ENCODE measurements around the gene SALL4. TPM values are rescaled to one million over a fixed set of nuclear protein-coding genes. Genes with fewer than 3 reads are reported as not detected.

Gene SALL4
- total RNA-seq, 1 experiment from 2014 or later, result 279 TPM

- Histone ChIP-seq H3K27me3 (ENCODE audit: insufficient read depth, low read length) (no peaks in the 10 kb centered on the region), H3K9me3 (ENCODE audit: control insufficient read depth, low read depth, low read length) (no peaks in the 10 kb centered on the region), H3K18ac (ENCODE audit: insufficient read length, low read depth, low read length) (no peak overlapping the region), H2BK5ac (ENCODE audit: insufficient read length, low read length) (no peak overlapping the region), H3T11ph (ENCODE audit: low read length) (no peak overlapping the region), H2BK15ac (ENCODE audit: low read depth, low read length) (no peak overlapping the region), H4K91ac (ENCODE audit: insufficient read length, low read depth, low read length) (no peak overlapping the region), H3K79me1 (ENCODE audit: insufficient read depth, low read depth, low read length, poor library complexity, severe bottlenecking) (no peaks in the 10 kb centered on the region), H2BK12ac (ENCODE audit: insufficient read length, low read depth, low read length) (no peak overlapping the region), H3K27ac (ENCODE audit: insufficient read length, low read depth, low read length) (no peak overlapping the region), H3K23ac (ENCODE audit: insufficient read length, low read depth, low read length) (no peak overlapping the region), H3K79me2 (ENCODE audit: insufficient read depth, low read length) (no peaks in the 10 kb centered on the region), H3K4me1 (ENCODE audit: insufficient read depth, low read length) (peaks cover 4% of the 10 kb centered on the region; the same call in 1 of the 2 replicates), H4K5ac (ENCODE audit: insufficient read length, low read depth, low read length) (no peak overlapping the region), H3K4ac (ENCODE audit: low read depth, low read length) (no peak overlapping the region), H3K23me2 (ENCODE audit: insufficient read length, low read depth, low read length, poor library complexity, severe bottlenecking) (no peaks in the 10 kb centered on the region), H4K8ac (replicated peaks; ENCODE audit: insufficient read length, low read depth, low read length) (no peak overlapping the region), H3K56ac (ENCODE audit: insufficient read length, low read depth, low read length) (no peak overlapping the region), H4K20me1 (ENCODE audit: control insufficient read depth, insufficient read depth, insufficient read length) (no peaks in the 10 kb centered on the region), H3K14ac (ENCODE audit: insufficient read depth, low read length) (no peak overlapping the region), H3K9ac (ENCODE audit: extremely low read depth, insufficient read length, low read length) (no peak overlapping the region), H2BK20ac (ENCODE audit: low read depth, low read length, poor library complexity, severe bottlenecking) (no peak overlapping the region), H2AK5ac (ENCODE audit: insufficient read length, low read length) (no peak overlapping the region), H2AFZ (ENCODE audit: low read length) (no peak overlapping the region), H2BK120ac (ENCODE audit: low read depth, low read length, poor library complexity, severe bottlenecking) (no peak overlapping the region), H3K4me2 (ENCODE audit: insufficient read depth, insufficient read length, low read length) (no peak overlapping the region)
- H3K4me3 Mint-ChIP-seq, result no peak overlapping the region
- H3K27ac Mint-ChIP-seq, result 0 out of 7 replicates have a peak overlapping the region, but pooled peaks of 1 of the 3 experiments have one; percentile 67
- no CpG with 5 or more reads among the region's 8 CpGs for WGBS (ENCODE audit: extremely low coverage, insufficient read length, low lambda C conversion rate)
- H3K9me3 Mint-ChIP-seq, result no peaks in the 10 kb centered on the region; a peak in 1 of 5 replicates
- peaks cover 0 to 2% (median 0%) of the 10 kb centered on the region in 3 experiments; a peak in 1 of 7 replicates for H3K36me3 Mint-ChIP-seq (ENCODE audit: insufficient read depth in 1 of 3, low read depth in 3 of 3)
- peaks cover 9 to 13% of the 10 kb centered on the region in 2 experiments for H3K4me1 Mint-ChIP-seq
- TF ChIP-seq, protein P1, sequence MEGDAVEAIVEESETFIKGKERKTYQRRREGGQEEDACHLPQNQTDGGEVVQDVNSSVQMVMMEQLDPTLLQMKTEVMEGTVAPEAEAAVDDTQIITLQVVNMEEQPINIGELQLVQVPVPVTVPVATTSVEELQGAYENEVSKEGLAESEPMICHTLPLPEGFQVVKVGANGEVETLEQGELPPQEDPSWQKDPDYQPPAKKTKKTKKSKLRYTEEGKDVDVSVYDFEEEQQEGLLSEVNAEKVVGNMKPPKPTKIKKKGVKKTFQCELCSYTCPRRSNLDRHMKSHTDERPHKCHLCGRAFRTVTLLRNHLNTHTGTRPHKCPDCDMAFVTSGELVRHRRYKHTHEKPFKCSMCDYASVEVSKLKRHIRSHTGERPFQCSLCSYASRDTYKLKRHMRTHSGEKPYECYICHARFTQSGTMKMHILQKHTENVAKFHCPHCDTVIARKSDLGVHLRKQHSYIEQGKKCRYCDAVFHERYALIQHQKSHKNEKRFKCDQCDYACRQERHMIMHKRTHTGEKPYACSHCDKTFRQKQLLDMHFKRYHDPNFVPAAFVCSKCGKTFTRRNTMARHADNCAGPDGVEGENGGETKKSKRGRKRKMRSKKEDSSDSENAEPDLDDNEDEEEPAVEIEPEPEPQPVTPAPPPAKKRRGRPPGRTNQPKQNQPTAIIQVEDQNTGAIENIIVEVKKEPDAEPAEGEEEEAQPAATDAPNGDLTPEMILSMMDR (conservative IDR thresholded peaks at IDR 0.05), result no peak
- no peaks in the 10 kb centered on the region for H3K27me3 Mint-ChIP-seq (ENCODE audit: low read depth)
- no peak for DNase-seq
These were observed 24.1 kb upstream of the SALL4 start for GRCh38 chr20:51826372-51826771.
